ENCODE measurements around the gene DCXR. TPM values are rescaled to one million over a fixed set of nuclear protein-coding genes. Genes with fewer than 3 reads are reported as not detected.

DCXR gene
- polyA plus RNA-seq, 3 donors, result 88.8 to 93.1 (median 90.3) TPM

DNA sequence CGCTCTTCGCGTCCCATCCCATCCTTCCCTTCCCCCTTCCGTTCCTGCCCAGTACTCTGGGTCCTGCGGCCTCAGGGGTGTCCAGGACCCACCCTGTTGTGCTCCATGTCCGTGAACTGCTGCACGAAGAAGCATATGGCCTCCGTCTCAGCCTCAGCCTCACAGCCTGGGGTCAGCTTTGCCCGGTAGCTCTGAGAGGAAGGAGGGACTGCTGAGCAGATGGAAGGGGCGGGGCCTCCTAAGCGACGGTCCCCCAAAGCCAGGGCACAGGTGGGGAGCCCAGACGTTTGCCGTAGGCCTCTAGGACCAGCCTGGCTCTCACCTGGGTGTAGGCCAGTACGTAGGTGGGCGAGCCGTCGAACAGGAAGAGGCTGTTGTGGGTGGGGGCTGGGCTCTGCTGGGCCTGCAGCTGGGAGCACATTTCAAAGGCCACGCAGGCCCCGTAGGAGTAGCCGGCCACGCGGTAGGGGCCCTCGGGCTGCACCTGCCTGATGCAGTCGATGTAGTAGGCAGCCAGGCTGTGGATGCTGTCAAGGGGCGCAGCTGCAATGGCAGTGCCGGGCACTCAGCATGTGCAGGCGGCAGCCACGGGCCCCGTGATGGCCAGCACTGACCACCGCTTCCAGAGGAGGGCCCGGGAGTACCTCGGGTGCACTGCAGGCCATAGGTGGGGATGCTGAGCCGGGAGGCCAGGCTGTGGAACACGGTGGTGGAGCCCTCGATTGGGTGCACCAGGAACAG is 42.7 kb upstream of the DCXR start:
- H3K36me3 Mint-ChIP-seq, result peaks cover 36 to 59% of the 10 kb centered on the region in 2 donors
- Histone ChIP-seq H4K20me1 (ENCODE audit: insufficient read depth, low read length) (no peaks in the 10 kb centered on the region), H3K79me2 (ENCODE audit: insufficient read depth, low read length) (no peaks in the 10 kb centered on the region), H3K4me1 (ENCODE audit: control insufficient read depth in 1 of 2, insufficient read depth in 2 of 2, low read length in 2 of 2) (no peaks in the 10 kb centered on the region), H2AFZ (ENCODE audit: insufficient read depth, low read depth, low read length, poor library complexity, severe bottlenecking) (no peak overlapping the region), H3K36me3 (replicated peaks in 1 of 2; ENCODE audit: control insufficient read depth in 1 of 2, insufficient read depth in 2 of 2, low read length in 2 of 2) (peaks cover 48 to 57% of the 10 kb centered on the region in 2 donors), H3K27me3 (ENCODE audit: control insufficient read depth in 2 of 2, insufficient read depth in 2 of 2, low read length in 2 of 2) (no peaks in the 10 kb centered on the region), H3K4me3 (replicated peaks in 1 of 3; ENCODE audit: low read depth in 2 of 3, low read length in 3 of 3) (no peak overlapping the region), H3K9ac (ENCODE audit: insufficient read depth, low read length, poor library complexity, severe bottlenecking) (no peak overlapping the region), H3K27ac (ENCODE audit: low read depth in 1 of 2, low read length in 2 of 2) (no peak overlapping the region), H3K4me2 (replicated peaks; ENCODE audit: extremely low read depth, low read length, poor library complexity, severe bottlenecking) (no peak overlapping the region), H3K9me3 (replicated peaks in 1 of 2; ENCODE audit: control insufficient read depth in 1 of 2, insufficient read depth in 1 of 2, low read length in 2 of 2) (no peaks in the 10 kb centered on the region)
- no peak for TF ChIP-seq CTCF (IDR thresholded peaks at IDR 0.05)
- H3K27ac Mint-ChIP-seq, result no peak overlapping the region
- no peak for DNase-seq
- H3K4me1 Mint-ChIP-seq, result no peaks in the 10 kb centered on the region
- H3K4me3 Mint-ChIP-seq, result no peak overlapping the region
- WGBS (ENCODE audit: insufficient coverage), result 93% methylated on average over 27 of the region's 36 CpGs
- H3K27me3 Mint-ChIP-seq (ENCODE audit: low read depth in 3 of 3), result peaks cover 1 to 6% (median 2%) of the 10 kb centered on the region in 3 donors
- H3K9me3 Mint-ChIP-seq, result peaks cover 0 to 1% (median 0%) of the 10 kb centered on the region in 7 donors
- intact Hi-C loops (cut with micrococcal nuclease), result no loop called here

DNA sequence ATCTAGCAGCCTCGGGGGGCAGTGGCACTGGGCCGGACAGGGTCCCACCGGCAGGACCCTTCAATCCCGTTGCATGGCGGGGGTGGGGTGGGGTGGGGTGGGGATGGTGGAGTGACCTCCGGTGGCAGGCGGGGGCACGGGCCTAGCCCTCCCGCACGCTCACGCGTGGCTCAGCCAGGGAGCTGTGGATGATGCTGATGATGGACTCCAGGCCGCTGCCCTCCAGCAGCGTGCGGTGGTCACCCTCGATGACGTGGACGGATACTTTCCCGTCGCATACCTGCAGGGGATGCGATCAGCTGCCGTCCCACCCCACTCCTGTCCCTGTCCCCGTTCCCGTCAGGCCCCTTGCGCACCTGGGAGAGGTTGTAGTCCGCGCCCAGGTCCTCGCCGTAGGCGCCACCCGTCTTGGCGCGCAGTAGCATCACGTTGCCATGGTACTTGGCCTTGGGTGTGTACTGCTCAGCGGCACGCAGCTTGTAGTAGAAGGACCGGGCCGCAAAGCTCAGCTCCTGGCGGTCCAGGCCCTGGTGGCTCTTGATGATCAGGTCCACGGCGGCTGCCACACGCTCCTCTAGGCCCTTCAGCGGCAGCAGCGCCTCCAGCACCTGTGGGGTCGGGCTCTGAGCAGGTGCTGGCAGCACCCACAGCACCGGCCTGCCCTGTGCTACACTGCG is 41.6 kb upstream of the DCXR start:
- H3K9ac ChIP-seq (ENCODE audit: insufficient read depth, low read length, poor library complexity, severe bottlenecking), result no peak overlapping the region
- 97% methylated on average over 44 of the region's 47 CpGs for whole genome bisulfite sequencing (ENCODE audit: insufficient coverage)
- H3K36me3 ChIP-seq (replicated peaks in 1 of 2; ENCODE audit: control insufficient read depth in 1 of 2, insufficient read depth in 2 of 2, low read length in 2 of 2), result peaks cover 38 to 47% of the 10 kb centered on the region in 2 donors
- no peaks in the 10 kb centered on the region for H3K4me1 ChIP-seq (ENCODE audit: control insufficient read depth in 1 of 2, insufficient read depth in 2 of 2, low read length in 2 of 2)
- H3K27me3 ChIP-seq (ENCODE audit: control insufficient read depth in 2 of 2, insufficient read depth in 2 of 2, low read length in 2 of 2), result no peaks in the 10 kb centered on the region
- no peak overlapping the region for H3K4me3 ChIP-seq (replicated peaks in 1 of 3; ENCODE audit: low read depth in 2 of 3, low read length in 3 of 3)
- H3K27ac ChIP-seq (ENCODE audit: low read depth in 1 of 2, low read length in 2 of 2), result no peak overlapping the region
- H3K79me2 ChIP-seq (ENCODE audit: insufficient read depth, low read length), result no peaks in the 10 kb centered on the region
- H3K4me1 Mint-ChIP-seq, result no peaks in the 10 kb centered on the region
- H4K20me1 ChIP-seq (ENCODE audit: insufficient read depth, low read length), result no peaks in the 10 kb centered on the region
- H3K36me3 Mint-ChIP-seq, result peaks cover 32 to 51% of the 10 kb centered on the region in 2 donors
- H3K27me3 Mint-ChIP-seq (ENCODE audit: low read depth in 3 of 3), result peaks cover 1 to 8% (median 4%) of the 10 kb centered on the region in 3 donors
- no peak for DNase-seq
- peaks cover 0 to 1% (median 0%) of the 10 kb centered on the region in 7 donors for H3K9me3 Mint-ChIP-seq
- no peak overlapping the region for H3K27ac Mint-ChIP-seq
- H3K4me2 ChIP-seq (replicated peaks; ENCODE audit: extremely low read depth, low read length, poor library complexity, severe bottlenecking), result no peak overlapping the region
- H3K9me3 ChIP-seq (replicated peaks in 1 of 2; ENCODE audit: control insufficient read depth in 1 of 2, insufficient read depth in 1 of 2, low read length in 2 of 2), result no peaks in the 10 kb centered on the region
- intact Hi-C loops (cut with micrococcal nuclease), result no loop called here
- TF ChIP-seq CTCF (IDR thresholded peaks at IDR 0.05), result no peak
- no peak overlapping the region for H3K4me3 Mint-ChIP-seq
- no peak overlapping the region for H2AFZ ChIP-seq (ENCODE audit: insufficient read depth, low read depth, low read length, poor library complexity, severe bottlenecking)
